ENCODE data around the gene RASAL1. TPM values are rescaled to one million over a fixed set of nuclear protein-coding genes. Genes with fewer than 3 reads are reported as not detected.

The RASAL1 gene
- total RNA-seq, 1 donor from 2014 or later: 0.65 TPM

DNA sequence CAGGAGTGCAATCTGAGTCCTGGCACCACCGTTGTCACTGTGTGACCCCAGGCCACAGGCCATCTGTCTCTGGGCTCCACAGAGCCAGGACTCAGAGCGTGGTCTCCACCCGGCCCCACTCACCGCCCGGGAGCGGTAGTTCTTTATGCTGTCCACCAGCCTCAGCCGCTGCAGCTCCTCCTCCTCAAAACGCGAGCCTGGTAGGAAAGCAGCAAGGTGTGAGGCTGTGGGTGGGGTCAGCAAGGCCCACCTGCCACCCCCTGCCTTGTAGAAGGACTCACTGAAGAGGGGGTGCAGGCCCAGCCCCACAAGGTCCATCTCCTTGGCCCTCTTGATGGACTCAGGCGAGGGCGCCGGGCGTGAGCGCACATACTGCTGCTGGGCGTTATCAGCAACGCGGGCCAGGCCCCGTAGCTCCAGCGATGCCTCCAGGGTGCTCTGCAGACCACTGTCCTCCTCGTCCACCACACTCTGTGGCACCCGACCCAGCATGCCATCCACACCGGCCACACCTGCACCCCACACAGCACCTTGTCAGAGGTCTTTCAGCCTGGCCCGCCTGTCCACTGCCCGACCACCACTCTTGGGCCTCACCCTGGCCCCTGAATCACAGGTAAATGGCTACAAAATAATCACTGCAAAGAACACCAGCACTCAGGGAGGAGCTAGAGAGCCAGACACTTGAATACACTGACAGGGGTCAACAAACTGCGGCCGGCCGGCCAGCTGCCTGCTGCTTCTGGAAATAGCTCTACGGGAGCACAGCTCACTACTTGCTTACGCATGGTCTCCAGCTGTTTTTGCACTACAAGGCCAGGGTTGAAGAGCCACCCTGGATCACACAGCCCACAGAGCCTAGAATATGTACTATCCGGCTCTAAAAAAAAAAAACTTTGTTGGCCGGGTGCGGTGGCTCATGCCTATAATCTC is 30.2 kb upstream of the RASAL1 start:
- no peak for DNase-seq (ENCODE audit: low spot score in 2 of 2, unreplicated experiment in 2 of 2)
- H3K27ac Mint-ChIP-seq: no peak overlapping the region
- H3K36me3 Mint-ChIP-seq: peaks cover 35% of the 10 kb centered on the region
- H3K4me3 Mint-ChIP-seq: no peak overlapping the region
- no peaks in the 10 kb centered on the region for H3K4me1 Mint-ChIP-seq
- no peaks in the 10 kb centered on the region for H3K9me3 Mint-ChIP-seq
- TF ChIP-seq, protein P1, sequence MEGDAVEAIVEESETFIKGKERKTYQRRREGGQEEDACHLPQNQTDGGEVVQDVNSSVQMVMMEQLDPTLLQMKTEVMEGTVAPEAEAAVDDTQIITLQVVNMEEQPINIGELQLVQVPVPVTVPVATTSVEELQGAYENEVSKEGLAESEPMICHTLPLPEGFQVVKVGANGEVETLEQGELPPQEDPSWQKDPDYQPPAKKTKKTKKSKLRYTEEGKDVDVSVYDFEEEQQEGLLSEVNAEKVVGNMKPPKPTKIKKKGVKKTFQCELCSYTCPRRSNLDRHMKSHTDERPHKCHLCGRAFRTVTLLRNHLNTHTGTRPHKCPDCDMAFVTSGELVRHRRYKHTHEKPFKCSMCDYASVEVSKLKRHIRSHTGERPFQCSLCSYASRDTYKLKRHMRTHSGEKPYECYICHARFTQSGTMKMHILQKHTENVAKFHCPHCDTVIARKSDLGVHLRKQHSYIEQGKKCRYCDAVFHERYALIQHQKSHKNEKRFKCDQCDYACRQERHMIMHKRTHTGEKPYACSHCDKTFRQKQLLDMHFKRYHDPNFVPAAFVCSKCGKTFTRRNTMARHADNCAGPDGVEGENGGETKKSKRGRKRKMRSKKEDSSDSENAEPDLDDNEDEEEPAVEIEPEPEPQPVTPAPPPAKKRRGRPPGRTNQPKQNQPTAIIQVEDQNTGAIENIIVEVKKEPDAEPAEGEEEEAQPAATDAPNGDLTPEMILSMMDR (IDR thresholded peaks at IDR 0.05; ENCODE audit: unreplicated experiment): no peak
- H3K27me3 Mint-ChIP-seq (ENCODE audit: low read depth): no peaks in the 10 kb centered on the region

DNA sequence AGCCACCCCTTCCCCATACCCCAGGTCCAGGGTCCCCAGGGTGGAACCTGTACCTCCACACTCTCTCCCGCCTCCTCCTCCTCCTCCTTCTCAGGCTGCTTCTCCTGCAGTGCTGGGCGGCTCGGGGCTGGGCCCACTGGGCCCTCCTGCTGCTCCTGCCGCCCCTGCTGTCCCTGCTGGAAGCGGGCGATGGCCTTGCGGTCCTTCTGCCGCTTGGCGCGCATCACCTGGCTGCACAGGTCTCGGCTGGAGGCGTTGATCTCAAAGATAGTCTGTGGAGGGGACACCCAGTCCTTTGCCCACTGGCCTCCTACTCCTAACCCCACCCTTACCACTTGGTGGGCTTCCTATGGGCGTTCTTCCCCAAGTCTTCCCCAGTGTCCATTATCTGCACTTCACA is 28.5 kb upstream of the RASAL1 start:
- TF ChIP-seq, protein P1 (IDR thresholded peaks at IDR 0.05; ENCODE audit: unreplicated experiment): no peak
- no peaks in the 10 kb centered on the region for H3K4me1 Mint-ChIP-seq
- no peaks in the 10 kb centered on the region for H3K9me3 Mint-ChIP-seq
- no peak for DNase-seq (ENCODE audit: low spot score in 2 of 2, unreplicated experiment in 2 of 2)
- peaks cover 38% of the 10 kb centered on the region for H3K36me3 Mint-ChIP-seq
- H3K27me3 Mint-ChIP-seq (ENCODE audit: low read depth): no peaks in the 10 kb centered on the region
- no peak overlapping the region for H3K27ac Mint-ChIP-seq
- H3K4me3 Mint-ChIP-seq: no peak overlapping the region

- Mint-ChIP-seq H3K9me3 (no peaks in the 10 kb centered on the region), H3K4me3 (no peak overlapping the region), H3K27ac (no peak overlapping the region), H3K36me3 (peaks cover 36% of the 10 kb centered on the region), H3K27me3 (ENCODE audit: low read depth) (no peaks in the 10 kb centered on the region), H3K4me1 (no peaks in the 10 kb centered on the region)
- TF ChIP-seq, protein P1 (IDR thresholded peaks at IDR 0.05; ENCODE audit: unreplicated experiment): no peak
- DNase-seq (ENCODE audit: low spot score in 2 of 2, unreplicated experiment in 2 of 2): no peak
Observed at GRCh38 chr12:113163030-113163360, 27.4 kb upstream of the RASAL1 start.

DNA sequence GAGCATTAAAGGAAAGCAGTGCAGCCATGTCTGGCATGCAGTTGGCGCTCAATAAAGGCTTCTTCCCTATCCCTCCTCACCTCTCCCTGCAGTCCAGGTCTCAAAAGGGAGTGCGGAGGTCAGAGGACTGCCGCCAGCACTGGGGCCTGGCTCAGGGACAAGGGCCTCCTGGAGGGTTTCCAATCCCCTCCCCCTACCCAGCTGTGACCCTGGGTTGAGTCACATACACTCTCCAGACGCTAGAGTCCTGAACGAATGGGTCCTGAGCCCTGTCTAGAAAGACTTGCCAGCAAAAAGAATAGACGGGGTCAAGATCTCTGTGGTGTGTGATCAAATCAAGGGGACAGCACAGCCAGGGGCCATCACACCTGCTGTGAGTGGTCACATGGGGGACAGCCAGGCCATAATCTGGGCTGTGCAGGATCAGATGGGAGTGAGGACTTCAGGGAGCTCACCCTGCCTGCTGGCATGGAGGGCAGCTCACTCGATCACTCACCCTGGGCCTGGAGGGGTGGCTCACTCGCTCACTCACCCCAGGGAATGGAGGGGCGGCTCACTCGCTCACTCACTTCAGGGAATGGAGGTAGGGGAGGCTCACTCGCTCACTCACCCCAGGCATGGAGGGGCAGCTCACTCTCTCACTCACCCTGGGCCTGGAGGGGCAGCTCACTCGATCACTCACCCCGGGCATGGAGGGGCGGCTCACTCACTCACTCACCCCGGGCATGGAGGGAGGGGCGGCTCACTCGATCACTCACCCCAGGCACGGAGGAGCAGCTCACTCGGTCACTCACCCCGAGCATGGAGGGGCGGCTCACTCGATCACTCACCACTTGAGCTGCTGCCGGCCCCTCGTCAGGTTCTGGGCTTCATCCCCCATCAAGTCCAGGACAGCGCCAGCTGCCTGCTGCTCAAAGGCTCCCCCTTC is 26.8 kb upstream of the RASAL1 start:
- H3K9me3 Mint-ChIP-seq: no peaks in the 10 kb centered on the region
- no peaks in the 10 kb centered on the region for H3K27me3 Mint-ChIP-seq (ENCODE audit: low read depth)
- H3K4me1 Mint-ChIP-seq: no peaks in the 10 kb centered on the region
- H3K27ac Mint-ChIP-seq: no peak overlapping the region
- TF ChIP-seq, protein P1 (IDR thresholded peaks at IDR 0.05; ENCODE audit: unreplicated experiment): no peak
- H3K36me3 Mint-ChIP-seq: peaks cover 40% of the 10 kb centered on the region
- DNase-seq (ENCODE audit: low spot score in 2 of 2, unreplicated experiment in 2 of 2): no peak
- H3K4me3 Mint-ChIP-seq: no peak overlapping the region

DNA sequence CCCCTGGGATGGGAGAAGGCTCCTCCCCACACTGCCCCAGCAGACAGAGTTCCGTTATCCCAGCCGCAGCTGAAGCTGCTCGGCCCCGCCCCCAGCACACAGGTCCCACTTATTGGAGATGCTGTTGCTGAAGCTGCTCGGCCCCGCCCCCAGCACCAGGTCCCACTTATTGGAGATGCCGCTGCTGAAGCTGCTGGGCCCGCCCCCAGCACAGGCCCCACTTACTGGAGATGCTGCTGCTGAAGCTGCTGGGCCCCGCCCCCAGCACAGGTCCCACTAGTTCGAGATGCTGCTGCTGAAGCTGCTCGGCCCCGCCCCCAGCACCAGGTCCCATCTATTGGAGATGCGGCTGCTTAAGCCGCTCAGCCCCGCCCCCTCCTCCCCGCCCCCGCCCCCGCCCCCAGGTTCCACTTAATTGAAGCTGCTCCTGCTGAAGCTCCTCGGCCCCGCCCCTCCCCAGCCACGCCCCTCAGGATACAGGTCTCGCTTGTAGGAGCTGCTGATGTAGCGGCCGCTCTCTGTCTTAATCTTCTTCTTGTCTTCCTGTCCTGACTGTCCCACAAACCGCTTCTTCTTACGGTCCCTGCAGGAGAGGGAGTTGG is 26.0 kb upstream of the RASAL1 start:
- Mint-ChIP-seq H3K36me3 (peaks cover 42% of the 10 kb centered on the region), H3K4me3 (no peak overlapping the region), H3K4me1 (no peaks in the 10 kb centered on the region), H3K27me3 (ENCODE audit: low read depth) (peaks cover 4% of the 10 kb centered on the region), H3K27ac (no peak overlapping the region), H3K9me3 (no peaks in the 10 kb centered on the region)
- TF ChIP-seq, protein P1 (IDR thresholded peaks at IDR 0.05; ENCODE audit: unreplicated experiment): no peak
- DNase-seq (ENCODE audit: low spot score in 2 of 2, unreplicated experiment in 2 of 2): no peak

Measured in mesothelial cell of epicardium (in vitro differentiated cells).